HG03457 (cell line): ENCODE data around the gene TAF1A.

Experiments used
- ATAC-seq: cut with Tn5 transposase; IDR thresholded peaks from one replicate; pipeline ENCODE4 v1.9.1; 2021; ENCODE audit warnings: moderate number of reproducible peaks; ENCODE audit not compliant: unreplicated experiment

TAF1A gene

GRCh38 chr1:222539951-222540597 is 49.7 kb downstream of the TAF1A start:
- no peak for ATAC-seq

- no peak for ATAC-seq
Observed at GRCh38 chr1:222535455-222535854, 54.3 kb downstream of the TAF1A start.

GRCh38 chr1:222530852-222531251 is 58.9 kb downstream of the TAF1A start:
- no peak for ATAC-seq

GRCh38 chr1:222529916-222530315 is 59.8 kb downstream of the TAF1A start:
- ATAC-seq = no peak

GRCh38 chr1:222529181-222529580 is 60.6 kb downstream of the TAF1A start:
- ATAC-seq = no peak

- ATAC-seq = no peak
Observed at GRCh38 chr1:222525951-222526350, 63.8 kb downstream of the TAF1A start.

GRCh38 chr1:222523852-222524251 is 65.9 kb downstream of the TAF1A start:
- ATAC-seq = no peak

- ATAC-seq = no peak
Observed at GRCh38 chr1:222522105-222522915, 67.4 kb downstream of the TAF1A start.

- ATAC-seq = no peak
Observed at GRCh38 chr1:222521299-222522104, 68.2 kb downstream of the TAF1A start.
